Measurements from ENCODE around the gene HESX1. TPM values are rescaled to one million over a fixed set of nuclear protein-coding genes. Genes with fewer than 3 reads are reported as not detected.

Gene HESX1
- total RNA-seq, 1 experiment from 2014 or later = 5.6 TPM

GRCh38 chr3:57230006-57230405 lies 30.2 kb upstream of the HESX1 start:
- TF ChIP-seq, protein P1, sequence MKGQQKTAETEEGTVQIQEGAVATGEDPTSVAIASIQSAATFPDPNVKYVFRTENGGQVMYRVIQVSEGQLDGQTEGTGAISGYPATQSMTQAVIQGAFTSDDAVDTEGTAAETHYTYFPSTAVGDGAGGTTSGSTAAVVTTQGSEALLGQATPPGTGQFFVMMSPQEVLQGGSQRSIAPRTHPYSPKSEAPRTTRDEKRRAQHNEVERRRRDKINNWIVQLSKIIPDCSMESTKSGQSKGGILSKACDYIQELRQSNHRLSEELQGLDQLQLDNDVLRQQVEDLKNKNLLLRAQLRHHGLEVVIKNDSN (CRISPR knock-in tag; IDR thresholded peaks at IDR 0.05) = no peak
- TF ChIP-seq KAT7 (CRISPR knock-in tag; IDR thresholded peaks at IDR 0.05; ENCODE audit: borderline replicate concordance) = no peak
- TF ChIP-seq SMAD3 (CRISPR knock-in tag; IDR thresholded peaks at IDR 0.05; ENCODE audit: borderline replicate concordance) = no peak
- no peak for TF ChIP-seq JAZF1 (CRISPR knock-in tag; IDR thresholded peaks at IDR 0.05)
- no peak for TF ChIP-seq PRDM15 (CRISPR knock-in tag; IDR thresholded peaks at IDR 0.05)
- TF ChIP-seq EMX1 (CRISPR knock-in tag; IDR thresholded peaks at IDR 0.05) = no peak
- TF ChIP-seq CTCF (IDR thresholded peaks at IDR 0.05) = no peak
- TF ChIP-seq ZNF396 (CRISPR knock-in tag; IDR thresholded peaks at IDR 0.05; ENCODE audit: borderline replicate concordance) = no peak
- no peak for TF ChIP-seq NFATC4 (CRISPR knock-in tag; IDR thresholded peaks at IDR 0.05)
- TF ChIP-seq FOXJ3 (CRISPR knock-in tag; IDR thresholded peaks at IDR 0.05; ENCODE audit: borderline replicate concordance) = no peak
- TF ChIP-seq MLX (CRISPR knock-in tag; IDR thresholded peaks at IDR 0.05) = no peak
- TF ChIP-seq E2F4 (CRISPR knock-in tag; IDR thresholded peaks at IDR 0.05; ENCODE audit: borderline replicate concordance, low read depth) = no peak
- no peak for TF ChIP-seq NFYB (CRISPR knock-in tag; conservative IDR thresholded peaks at IDR 0.05; ENCODE audit: low read depth)
- TF ChIP-seq ZNF317 (CRISPR knock-in tag; IDR thresholded peaks at IDR 0.05; ENCODE audit: borderline replicate concordance, low read depth) = no peak
- peaks cover 5% of the 10 kb centered on the region; the same call in 1 of the 2 replicates for H3K36me3 Mint-ChIP-seq
- no peak for ATAC-seq
- peaks cover 6% of the 10 kb centered on the region; the same call in 1 of the 2 replicates for H3K27me3 Mint-ChIP-seq (ENCODE audit: low read depth)
- no peak for DNase-seq (ENCODE audit: low spot score)
- ChIA-PET CTCF (no interaction called here), POLR2A (no interaction called here)
- H3K4me3 Mint-ChIP-seq = no peak overlapping the region; the same call in 1 of the 2 replicates
- H3K27ac Mint-ChIP-seq = no peak overlapping the region
- H3K4me1 Mint-ChIP-seq = peaks cover 21% of the 10 kb centered on the region
- 0 out of 2 replicates have a peak, but pooled peaks cover 4% of the 10 kb centered on the region for H3K9me3 Mint-ChIP-seq

DNA sequence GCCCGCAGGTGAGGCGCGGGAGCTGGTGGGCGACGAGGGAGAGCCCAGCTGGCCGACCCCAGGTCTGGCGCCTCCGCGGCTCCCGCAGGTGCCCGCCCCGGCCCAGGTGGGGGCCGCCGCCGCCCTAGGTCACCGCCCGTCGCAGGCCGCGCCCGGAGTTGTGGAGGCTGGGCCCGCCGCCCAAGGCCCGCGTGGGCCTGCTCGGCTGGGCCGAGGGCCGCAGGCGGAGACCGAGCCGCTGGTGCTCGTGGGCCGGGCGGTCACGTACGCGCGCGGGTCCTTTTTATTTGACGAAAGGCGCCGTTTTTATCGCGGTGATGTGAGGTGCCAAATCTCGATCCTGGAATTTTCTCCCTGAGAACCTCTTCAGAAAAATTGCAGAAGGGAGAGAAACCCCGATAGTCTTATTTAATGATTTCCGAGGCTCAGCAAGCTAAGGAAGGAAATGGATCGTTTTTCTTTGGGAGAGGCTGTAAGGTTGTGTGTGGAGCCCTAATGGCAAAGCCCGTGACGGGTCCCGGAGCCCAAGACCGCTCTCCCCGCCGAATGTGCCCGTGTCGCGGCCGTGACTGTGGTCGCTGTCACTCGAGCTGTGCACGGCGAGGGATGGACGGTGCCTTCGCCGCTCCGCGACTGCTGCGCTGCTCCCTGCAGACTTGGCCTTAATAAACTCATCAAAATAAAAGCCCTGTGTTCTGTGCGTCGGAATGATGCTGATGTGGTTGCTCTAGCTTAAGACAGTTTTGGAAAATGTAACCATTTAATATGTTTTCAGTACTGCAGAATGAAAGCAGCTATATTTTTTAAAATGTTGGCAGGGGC lies 28.4 kb upstream of the HESX1 start:
- peak overlapping the region; percentile 91 for H3K4me3 Mint-ChIP-seq
- peaks cover 26% of the 10 kb centered on the region for H3K4me1 Mint-ChIP-seq
- ChIA-PET CTCF (interaction anchor here (1.0 to 2.0 kb wide), 9 partner anchors 29 to 170 kb away, joined by 3 to 6 read pairs (median 4); partner anchors contain the start of gene HESX1), POLR2A (interaction anchor here (0.6 to 2.0 kb wide), 6 partner anchors 19 to 370 kb away, joined by 3 to 8 read pairs (median 4); partner anchors contain the start of genes ARF4 and HESX1)
- no peak overlapping the region for H3K27ac Mint-ChIP-seq
- peaks cover 6% of the 10 kb centered on the region; the same call in 1 of the 2 replicates for H3K27me3 Mint-ChIP-seq (ENCODE audit: low read depth)
- TF ChIP-seq, protein P2, sequence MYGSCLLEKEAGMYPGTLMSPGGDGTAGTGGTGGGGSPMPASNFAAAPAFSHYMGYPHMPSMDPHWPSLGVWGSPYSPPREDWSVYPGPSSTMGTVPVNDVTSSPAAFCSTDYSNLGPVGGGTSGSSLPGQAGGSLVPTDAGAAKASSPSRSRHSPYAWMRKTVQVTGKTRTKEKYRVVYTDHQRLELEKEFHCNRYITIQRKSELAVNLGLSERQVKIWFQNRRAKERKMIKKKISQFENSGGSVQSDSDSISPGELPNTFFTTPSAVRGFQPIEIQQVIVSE (CRISPR knock-in tag; IDR thresholded peaks at IDR 0.05; ENCODE audit: borderline replicate concordance) = no peak
- TF ChIP-seq, protein P3, sequence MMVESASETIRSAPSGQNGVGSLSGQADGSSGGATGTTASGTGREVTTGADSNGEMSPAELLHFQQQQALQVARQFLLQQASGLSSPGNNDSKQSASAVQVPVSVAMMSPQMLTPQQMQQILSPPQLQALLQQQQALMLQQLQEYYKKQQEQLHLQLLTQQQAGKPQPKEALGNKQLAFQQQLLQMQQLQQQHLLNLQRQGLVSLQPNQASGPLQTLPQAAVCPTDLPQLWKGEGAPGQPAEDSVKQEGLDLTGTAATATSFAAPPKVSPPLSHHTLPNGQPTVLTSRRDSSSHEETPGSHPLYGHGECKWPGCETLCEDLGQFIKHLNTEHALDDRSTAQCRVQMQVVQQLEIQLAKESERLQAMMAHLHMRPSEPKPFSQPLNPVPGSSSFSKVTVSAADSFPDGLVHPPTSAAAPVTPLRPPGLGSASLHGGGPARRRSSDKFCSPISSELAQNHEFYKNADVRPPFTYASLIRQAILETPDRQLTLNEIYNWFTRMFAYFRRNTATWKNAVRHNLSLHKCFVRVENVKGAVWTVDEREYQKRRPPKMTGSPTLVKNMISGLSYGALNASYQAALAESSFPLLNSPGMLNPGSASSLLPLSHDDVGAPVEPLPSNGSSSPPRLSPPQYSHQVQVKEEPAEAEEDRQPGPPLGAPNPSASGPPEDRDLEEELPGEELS (CRISPR knock-in tag; IDR thresholded peaks at IDR 0.05) = 0 out of 2 replicates have a peak, but pooled peaks have one; percentile 1
- TF ChIP-seq HMGXB4 (CRISPR knock-in tag; IDR thresholded peaks at IDR 0.05) (peak; percentile 64), E2F4 (CRISPR knock-in tag; IDR thresholded peaks at IDR 0.05; ENCODE audit: borderline replicate concordance, low read depth) (peak; percentile 49; the same call in 1 of the 2 replicates), JAZF1 (CRISPR knock-in tag; IDR thresholded peaks at IDR 0.05) (no peak)
- peak; percentile 36 for ATAC-seq
- peaks cover 5% of the 10 kb centered on the region; the same call in 1 of the 2 replicates for H3K36me3 Mint-ChIP-seq
- 0 out of 2 replicates have a peak, but pooled peaks cover 4% of the 10 kb centered on the region for H3K9me3 Mint-ChIP-seq
- peak; percentile 33 for DNase-seq (ENCODE audit: low spot score)

All from WTC11 (cell line).